ENCODE data around the gene KDM4E.
"Not testable (repeated sequence)": the region's sequence is repeated elsewhere in the genome, so short reads cannot be mapped to it uniquely, and the experiment has no call there.

KDM4E gene

DNA sequence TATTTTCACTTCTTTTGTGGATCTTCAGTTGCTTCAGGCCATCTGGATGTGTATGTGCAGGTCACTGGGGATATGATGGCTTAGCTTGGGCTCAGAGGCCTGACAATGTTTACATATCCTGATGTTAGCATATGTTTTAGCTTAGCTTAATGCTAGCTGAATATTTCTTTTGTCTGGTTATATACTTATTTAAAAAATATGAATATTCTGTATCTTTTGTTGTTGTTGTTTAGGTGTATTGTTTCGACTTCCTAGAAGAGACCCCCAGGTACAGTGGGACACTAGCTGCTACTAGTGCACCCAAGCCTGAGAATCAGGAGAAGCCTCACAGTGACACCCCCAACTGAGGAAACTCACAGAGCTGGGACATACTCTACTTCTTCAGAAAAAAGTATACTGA lies at the start of gene KDM4E:
KDM4E (plus strand) TSS at position 301 of the 400 bp plus-strand sequence. CDS start 300 bp downstream, outside the sequence.
- no peak for DNase-seq

DNA sequence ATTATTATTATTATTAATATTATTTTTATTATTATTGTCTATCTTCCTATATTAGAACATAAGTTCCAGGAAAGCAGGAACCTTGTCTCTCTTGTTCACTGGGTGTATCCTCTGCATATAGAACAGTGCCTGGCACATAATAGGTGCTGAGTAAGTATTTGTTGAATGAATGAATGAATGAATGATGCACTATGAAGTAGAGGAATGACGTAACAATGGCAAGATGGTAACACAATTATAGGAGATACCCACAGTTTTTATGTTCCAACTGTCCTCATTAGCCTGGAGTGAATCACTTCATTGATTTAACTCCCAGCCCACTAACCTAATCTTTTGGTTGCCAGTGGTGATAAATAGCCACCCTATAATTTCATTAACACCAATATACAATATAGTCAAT lies 49.5 kb upstream of the KDM4E start:
- no peak for DNase-seq

DNA sequence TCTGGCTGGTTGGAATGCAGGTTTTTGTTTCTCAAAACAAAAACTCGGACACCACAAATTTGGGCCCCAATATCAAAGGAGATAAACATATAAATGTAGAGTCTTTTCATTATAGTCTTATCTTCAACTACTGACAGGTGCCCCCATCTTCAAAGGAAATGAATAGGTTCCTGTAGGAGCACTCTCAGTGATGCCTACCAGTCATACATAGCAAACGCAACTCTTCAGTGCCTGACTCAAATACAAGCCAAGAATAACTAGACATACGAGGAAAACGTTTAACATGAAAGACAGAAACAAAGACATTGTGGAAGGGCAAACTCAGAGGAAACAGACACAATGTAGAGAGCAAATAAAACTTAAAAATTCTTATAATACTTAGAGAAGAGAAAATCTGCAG lies 37.7 kb upstream of the KDM4E start:
- no peak for DNase-seq

DNA sequence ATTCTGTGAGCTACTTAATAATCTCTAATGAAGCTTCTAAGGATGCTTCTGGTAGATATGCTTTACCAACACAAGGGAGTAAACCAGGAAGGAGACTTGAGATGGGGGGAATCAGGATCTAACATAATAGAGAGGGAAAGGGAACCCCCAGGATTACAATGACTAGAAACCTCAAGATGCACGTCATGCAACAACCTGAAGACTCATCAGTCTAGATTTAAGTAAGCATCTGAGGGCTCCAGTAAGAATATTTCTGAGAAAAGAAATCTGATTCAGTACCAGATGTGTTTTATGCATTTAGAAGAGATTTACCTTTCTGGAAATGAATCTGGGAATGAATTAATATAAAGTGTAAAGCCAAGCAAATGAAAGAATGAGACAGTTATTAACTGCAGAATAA lies 36.3 kb upstream of the KDM4E start:
- DNase-seq, result no peak

DNA sequence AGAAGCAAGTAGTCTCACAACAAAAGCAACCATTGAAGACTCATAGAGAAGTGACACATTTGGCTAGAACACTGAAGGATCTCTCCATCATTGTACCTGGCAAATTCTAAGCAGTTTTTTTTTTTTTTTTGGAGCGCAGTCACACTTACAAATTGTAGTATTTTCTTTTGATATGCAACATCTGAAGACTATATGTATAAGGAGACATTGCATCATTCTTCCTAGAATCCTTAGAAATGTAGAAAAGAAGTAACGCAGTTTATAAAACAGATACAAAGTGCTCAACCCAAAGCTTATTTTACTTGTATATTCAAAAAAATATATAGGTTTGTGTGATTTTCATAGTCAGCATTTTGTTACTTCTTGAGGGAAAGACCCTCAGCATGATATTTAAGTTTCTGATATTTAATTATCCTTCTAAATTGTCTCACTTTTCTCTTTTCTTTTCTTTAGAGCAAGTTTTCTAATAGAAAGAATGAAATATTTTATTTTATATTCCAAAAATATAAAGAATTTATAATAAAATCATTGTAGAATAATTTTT lies 31.6 kb upstream of the KDM4E start:
- DNase-seq, result no peak

DNA sequence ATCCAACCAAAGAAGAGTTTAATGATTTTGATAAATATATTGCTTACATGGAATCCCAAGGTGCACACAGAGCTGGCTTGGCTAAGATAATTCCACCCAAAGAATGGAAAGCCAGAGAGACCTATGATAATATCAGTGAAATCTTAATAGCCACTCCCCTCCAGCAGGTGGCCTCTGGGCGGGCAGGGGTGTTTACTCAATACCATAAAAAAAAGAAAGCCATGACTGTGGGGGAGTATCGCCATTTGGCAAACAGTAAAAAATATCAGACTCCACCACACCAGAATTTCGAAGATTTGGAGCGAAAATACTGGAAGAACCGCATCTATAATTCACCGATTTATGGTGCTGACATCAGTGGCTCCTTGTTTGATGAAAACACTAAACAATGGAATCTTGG lies 27.6 kb upstream of the KDM4E start:
- no peak for DNase-seq

DNA sequence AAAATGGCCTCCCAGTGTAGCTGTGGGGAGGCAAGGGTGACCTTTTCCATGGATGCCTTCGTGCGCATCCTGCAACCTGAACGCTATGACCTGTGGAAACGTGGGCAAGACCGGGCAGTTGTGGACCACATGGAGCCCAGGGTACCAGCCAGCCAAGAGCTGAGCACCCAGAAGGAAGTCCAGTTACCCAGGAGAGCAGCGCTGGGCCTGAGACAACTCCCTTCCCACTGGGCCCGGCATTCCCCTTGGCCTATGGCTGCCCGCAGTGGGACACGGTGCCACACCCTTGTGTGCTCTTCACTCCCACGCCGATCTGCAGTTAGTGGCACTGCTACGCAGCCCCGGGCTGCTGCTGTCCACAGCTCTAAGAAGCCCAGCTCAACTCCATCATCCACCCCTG lies 26.8 kb upstream of the KDM4E start:
- no peak for DNase-seq

DNA sequence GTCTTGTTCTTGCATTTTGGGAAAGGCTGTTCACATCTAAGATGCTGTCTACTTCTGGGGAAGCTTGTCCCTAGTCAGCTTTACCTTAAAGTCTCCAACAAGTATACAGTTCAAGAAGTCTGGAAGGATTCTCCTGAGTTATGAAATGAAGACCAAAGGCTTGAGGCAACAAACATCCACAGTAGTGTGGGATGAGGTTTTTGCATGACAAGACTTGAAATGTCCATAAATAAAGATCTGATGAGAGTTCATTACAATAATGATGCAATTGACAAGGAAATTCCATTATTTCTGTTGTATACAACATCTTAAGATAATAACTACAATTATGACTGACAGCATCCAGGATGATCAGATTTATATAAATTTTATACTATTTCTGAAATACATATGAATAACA lies 21.3 kb upstream of the KDM4E start:
- DNase-seq, result no peak

DNA sequence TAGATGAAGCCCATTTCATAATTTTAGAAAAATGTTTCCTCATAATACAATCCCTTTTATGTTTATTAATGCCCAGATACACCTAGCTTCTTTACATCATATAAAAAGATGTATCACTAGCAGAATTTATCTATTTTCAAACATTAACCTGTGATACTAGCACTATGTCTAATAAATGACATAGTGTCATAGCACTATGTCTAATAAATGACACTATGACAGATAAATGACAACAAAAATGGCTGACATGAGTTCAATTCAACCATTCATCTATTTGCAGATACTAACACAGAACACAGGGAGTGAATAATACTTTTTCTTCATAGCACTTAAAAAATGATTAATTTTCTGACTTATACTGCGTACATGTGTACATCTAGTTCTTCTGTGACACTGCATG lies 19.4 kb upstream of the KDM4E start:
- DNase-seq, result no peak

DNA sequence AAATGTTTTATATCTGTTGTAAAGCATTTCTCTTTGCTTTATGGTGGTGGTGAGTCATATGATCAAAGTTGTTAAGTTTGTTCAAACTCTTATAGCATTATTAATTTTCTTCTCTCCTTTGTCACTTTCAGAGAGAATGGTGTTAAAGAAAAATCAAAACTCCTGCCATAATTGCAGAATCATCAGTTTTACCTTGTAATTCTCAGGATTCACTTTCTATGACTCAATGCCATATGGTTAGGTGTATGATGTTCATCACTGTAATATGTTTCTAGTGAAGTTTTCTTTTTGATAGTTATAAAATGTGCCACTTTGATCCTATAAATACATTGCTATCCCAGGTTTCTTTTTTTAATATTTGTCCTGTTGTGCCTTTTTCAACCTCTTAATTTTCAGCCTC lies 13.7 kb upstream of the KDM4E start:
- no peak for DNase-seq

DNA sequence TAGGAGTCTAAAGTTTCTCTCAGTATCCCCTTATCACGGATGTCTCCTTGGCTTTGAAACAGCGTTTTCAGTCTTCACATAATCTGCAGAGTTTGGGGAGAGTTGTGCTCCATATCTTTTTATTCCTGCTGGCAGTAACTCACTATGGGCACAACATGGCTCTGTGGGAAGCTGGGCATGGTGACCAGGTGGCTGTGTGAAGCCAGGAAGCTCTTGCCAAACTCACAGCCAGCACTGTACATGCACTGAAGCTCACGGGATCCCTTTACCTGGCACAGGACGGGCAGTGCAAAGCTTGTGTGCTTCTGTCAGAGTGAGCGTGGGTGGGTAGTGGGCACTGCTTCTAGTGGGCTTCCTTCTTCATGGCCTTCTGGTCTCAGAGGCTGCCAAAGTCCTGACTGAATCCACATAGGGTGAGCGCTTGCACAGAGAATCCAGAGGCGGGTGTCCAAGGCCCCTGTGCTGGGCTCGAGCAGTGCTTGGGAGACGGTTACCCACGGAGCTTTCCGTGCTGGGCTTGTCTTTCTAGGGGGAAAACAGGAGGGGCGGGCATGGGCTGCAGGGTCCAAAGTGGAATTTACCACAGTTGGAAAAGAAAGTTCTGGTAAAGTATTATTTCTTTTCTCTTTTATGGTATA lies 10.8 kb upstream of the KDM4E start:
- no peak for DNase-seq

DNA sequence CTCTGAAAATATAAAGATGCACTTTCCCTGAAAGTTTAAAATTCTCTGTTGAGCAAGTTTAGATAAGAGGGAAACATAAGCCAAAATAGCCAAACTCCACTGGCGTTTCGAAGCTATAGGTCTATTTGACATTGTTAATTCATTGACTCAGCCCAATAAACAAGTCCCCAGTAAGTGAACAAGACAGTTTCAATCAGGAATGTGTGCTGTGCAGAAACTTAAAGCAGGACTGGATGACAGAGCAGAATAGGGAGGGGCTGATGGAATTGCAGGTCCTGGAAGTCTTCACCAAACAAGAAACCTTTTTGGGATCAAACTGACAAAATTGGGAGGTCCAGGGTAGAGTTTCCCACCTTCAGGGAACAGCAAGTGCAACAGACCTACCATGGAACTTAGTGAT lies 8.9 kb upstream of the KDM4E start:
- DNase-seq, result no peak

DNA sequence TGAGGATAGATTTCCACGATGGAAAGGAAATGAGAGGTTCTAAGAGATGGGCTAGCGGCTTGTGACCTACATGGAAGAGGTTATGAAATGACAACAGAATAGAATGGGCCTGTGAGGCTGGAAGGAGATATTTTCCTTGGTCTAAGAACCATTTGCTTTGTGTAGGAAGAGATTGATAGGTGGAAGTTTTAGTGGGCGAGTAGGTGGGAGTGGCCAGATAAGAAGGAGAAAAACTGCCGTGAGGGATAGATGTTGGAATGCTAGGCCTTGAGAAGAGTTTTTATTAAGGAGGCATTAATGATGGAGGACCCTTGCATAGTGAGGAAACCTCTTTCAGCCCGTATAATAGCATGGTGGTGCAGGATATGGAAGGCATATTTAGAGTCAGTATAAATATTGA lies 3.6 kb upstream of the KDM4E start:
- DNase-seq, result not testable (repeated sequence)

DNA sequence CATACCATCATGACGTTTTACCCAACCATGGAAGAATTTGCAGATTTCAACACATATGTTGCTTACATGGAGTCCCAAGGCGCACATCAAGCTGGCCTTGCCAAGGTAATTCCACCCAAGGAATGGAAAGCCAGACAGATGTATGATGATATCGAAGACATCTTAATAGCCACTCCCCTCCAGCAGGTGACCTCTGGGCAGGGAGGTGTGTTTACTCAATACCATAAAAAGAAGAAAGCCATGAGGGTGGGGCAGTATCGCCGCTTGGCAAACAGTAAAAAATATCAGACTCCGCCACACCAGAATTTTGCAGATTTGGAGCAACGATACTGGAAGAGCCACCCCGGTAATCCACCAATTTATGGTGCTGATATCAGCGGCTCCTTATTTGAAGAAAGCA lies 536 bp downstream of the KDM4E start:
- DNase-seq, result not testable (repeated sequence)

DNA sequence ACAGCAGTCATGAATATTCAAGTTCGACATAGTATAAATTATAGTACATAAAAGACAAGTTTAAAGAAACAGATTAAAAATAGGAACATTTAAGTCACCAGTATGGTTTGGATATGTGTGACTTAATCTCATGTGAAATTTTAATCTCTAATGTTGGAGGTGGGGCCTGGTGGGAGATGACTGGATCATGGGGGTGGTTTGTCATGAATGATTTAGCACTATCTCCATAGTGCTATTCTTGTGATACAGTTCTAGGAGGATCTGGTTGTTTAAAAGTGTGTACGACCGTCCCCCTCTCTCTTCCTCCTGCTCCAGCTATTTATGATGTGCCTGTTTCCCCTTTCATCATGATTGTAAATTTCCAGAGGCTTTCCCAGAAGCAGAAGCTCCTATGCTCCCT lies 3.3 kb downstream of the KDM4E start:
- no peak for DNase-seq

DNA sequence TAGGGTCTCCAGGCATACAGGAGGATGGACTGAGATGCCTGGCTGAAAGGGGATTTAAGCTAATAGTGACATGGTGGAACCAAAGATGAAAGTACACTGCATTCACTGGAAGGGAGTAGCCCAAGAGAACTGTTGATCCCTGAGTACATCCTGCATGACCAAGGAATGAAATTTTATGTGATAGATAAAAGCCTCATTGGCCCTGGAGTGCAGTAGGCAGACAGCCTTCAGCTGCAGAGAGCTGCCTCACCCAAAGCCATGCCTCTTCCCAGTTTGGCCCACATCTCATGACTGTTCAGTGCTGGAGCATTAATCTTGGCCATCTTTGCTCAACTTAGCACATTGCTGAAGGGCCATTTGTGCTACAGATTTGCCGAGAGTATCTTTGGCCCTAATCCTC lies 8.0 kb downstream of the KDM4E start:
- DNase-seq, result no peak

DNA sequence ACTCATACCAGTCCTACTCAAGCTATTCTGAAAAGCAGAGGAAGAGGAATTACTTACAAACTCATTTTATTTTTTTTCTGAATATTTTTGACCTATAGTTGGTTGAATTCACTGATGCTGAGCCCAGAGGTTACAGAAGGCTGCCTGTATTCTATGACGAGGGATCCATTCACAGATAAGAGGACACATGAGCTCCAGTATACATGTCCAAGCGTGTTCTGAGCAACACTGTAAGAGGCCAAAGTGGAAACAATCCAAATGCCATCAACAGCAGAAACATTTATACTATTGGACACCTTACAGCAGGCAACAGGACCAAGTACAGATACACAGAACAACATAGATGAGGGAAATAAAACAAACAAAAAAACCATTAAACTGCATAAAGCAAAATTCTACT lies 10.3 kb downstream of the KDM4E start:
- DNase-seq, result no peak

DNA sequence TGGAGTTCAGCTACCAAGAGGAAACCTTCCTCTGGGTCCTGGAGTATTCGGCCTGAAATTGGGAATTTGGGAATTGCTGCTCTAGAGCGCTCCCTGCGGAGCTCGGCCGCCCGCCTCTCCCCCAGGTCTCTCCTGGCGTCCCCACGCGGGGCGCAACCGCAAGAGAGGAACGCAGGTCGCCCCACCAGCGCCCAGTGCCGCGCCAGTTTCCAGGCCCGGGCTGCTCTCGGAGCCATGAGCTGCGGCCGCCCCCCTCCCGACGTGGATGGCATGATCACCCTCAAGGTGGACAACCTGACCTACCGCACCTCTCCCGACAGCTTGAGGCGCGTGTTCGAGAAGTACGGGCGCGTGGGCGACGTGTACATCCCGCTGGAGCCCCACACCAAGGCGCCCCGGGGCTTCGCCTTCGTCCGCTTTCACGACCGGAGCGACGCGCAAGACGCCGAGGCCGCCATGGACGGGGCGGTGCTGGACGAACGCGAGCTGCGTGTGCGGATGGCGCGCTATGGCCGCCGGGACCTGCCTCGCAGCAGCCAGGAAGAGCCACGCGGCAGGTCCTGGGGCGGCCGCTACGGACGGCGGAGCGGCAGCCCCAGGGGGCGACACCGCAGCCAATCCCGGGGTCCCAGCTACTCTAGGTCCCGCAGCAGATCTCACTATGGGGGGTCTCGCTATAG lies 12.4 kb downstream of the KDM4E start:
- not testable (repeated sequence) for DNase-seq

DNA sequence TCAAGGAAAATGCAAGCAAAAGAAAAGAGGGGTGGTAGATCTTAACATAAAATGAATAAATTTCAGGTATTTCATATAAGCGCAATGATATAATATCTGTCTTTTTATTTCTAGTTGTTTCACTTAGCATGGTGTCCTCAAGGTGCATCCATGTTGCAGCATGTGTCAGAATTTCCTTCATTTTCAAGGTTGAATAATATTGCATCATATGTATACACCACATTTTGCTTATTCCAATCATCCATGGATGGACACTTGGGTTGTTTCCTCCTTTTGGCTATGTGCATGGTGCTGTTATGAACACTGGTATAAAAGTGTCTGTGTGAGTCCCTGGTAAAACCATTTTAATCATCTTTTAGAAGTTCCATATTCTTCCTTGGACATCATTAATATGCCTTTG lies 17.2 kb downstream of the KDM4E start:
- no peak for DNase-seq

DNA sequence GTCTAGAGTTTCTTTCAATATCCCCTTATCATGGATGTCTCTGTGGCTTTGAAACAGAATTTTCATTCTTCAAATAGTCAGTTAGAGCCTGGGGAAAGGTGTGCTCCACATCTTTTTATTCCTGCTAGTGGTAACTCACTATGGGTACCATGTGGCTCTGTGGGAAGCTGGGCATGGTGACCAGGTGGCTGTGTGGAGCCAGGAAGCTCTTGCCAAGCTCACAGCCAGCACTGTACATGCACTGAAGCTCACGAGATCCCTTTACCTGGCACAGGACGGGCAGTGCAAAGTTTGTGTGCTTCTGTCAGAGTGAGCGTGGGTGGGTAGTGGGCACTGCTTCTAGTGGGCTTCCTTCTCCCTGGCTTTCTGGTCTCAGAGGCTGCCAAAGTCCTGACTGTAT lies 17.8 kb downstream of the KDM4E start:
- no peak for DNase-seq

DNA sequence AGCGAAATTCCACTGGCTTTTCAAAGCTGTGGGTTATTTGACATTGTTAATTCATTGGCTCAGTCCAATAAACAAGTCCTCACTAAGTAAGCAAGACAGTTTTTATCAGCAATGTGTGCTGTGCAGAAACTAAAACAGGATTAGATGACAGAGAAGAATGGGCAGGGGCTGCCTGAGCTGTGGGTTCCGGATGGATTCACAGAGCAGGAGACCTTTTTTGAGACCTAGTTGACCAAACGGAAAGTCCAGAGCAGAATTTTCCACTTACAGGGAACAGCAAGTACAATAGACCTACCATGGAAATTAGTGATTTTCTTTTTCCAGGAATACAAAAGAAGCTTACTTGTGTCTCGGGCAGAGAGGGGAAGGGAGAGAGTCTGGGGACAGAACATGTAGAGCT lies 19.0 kb downstream of the KDM4E start:
- DNase-seq, result no peak

DNA sequence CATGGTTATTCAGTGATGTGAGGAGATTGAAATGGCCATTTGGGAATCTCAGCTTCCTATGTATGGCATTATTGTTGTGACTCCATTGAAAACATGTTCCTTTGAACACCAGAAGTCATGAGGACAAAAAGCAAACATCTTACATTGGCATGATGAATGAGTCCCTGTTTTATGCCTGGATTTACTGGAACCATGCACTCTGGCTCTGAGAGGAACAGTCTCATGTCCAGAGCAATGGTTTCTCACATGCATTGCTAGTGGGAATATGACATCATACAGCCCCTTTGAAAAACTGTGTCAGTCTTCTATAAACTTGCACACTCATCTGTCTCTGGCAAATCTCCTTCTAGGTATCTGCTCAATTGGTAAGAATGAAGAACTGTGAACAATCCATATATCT lies 20.8 kb downstream of the KDM4E start:
- DNase-seq, result no peak

DNA sequence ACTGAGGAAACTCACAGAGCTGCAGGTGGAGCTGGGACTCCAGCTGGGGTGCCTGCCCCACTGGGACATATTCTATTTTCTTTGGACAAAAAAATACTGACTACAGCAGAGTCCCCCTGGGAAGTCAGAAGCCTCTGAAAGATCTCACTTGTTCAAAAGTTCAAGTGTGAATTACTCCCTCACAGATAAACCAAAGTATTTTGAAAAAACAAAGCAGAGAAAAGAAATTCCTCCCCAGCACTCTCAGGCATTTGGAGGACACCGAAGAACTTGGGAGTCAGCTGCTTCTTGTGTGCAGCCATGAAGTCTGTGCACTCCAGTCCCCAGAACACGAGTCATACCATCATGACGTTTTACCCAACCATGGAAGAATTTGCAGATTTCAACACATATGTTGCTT lies 24.1 kb downstream of the KDM4E start, which contains the start of gene KDM4F:
KDM4F (plus strand) TSS at position 301 of the 400 bp plus-strand sequence.
- not testable (repeated sequence) for DNase-seq

DNA sequence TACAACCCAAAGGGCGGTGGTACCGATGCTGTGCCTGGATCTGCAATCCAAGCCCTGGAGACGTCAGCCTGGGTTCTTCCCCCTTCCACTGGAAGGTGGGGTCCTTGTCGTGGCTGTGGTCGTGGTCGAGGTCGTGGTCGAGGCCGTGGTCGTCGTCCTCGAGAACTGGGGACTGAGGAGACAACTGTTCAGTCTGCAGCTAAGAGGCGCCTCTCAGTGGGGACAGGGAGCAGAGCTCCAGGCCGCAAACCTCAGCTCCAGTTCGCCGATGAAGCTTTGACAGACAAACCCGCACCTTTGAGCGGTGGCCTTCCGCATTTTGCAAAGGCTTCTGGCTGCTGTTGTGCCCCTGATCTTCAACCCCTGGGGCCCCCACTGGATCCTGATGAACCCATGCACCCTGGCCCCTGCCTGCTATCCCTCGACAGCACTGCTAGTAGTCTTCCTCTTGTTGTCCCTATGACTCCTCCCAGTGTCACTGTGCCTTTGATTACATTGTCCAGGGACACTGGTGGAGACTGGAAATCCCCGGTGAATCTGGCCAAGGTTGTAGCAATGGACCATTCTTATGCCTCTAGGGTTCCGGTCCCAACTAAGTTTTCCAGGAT lies 25.6 kb downstream of the KDM4E start:
- no peak for DNase-seq
